Measurements from ENCODE around the gene RET.

- TF ChIP-seq POLR2AphosphoS5 (IDR thresholded peaks at IDR 0.05; ENCODE audit: borderline replicate concordance, low read depth, low read length) (no peak), EZH2 (IDR thresholded peaks at IDR 0.05) (no peak)
Measured at GRCh38 chr10:43049081-43049551, 27.8 kb upstream of the RET start.
